Activated T-cell treated with anti-CD3 and anti-CD28 coated beads for 1 hour (primary cell): ENCODE measurements around the gene CSTF1.

Experiments
- DNase-seq: peaks from one replicate; pipeline ENCODE4 v3.0.0-alpha.2; 2020; ENCODE audit warnings: low read depth

The CSTF1 gene

DNA sequence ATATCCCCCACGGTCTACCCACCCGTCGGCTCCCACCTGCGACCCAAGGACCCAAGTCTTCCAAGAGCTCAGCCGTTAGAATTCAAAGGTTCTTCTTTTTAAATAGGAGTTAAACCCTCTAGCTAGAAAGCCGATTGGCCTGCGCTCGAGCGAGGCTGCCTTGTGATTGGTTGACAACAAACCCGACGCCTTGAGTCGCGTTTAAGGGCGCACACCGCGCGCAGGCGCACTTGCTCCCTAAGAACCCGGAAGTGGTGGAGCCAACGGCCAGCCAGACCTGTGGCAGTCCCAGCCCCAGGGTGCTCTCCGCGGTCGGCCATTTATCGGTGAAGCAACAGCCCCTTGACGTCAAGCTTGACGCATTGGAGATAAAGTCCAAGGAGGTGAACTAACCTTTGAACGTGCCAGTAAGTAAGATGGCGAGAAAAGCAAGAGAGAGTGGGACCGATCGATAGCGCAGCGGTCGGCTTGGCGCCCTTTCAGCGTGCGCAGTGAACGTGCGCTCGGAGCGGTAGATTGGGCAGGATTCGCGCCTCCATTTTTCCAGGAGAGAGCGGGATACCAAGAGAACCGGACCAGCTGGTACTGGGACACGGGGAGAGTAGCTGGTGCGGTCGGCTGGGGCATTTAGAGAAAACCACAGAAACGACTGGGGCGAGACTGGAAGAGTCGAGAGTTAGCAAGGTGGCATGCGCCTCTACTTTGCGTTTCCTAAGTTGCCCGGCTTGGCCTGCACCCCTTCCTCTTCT is at the start of gene CSTF1, which contains the start of gene AURKA:
Gene CSTF1 (plus strand): TSS at position 514 of the 749 bp plus-strand sequence. CDS start 2,908 bp downstream, outside the sequence.
Gene AURKA (minus strand): TSS at position 84 of the 749 bp plus-strand sequence. CDS start 4,018 bp downstream, outside the sequence.
- DNase-seq: peak; percentile 99

DNA sequence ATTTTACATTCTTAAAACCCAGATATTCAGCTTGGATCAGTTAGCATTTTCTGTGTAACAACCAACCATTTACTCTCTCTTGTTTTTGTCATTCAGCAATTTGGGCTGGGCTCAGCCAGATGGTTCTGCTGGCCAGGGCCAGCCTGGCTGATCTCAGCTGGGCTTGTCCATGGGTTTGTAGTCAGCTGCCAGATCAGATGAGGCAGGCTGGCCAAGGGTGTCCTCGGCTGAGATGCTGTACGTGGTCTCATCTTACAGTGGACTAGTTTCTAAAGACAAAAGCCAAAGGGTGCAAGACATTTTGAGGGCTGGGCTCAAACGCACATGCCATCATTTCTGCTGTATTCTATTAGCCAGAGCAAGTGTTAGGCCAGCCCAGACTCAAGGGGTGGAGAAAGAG is 49.7 kb upstream of the CSTF1 start:
- no peak for DNase-seq

DNA sequence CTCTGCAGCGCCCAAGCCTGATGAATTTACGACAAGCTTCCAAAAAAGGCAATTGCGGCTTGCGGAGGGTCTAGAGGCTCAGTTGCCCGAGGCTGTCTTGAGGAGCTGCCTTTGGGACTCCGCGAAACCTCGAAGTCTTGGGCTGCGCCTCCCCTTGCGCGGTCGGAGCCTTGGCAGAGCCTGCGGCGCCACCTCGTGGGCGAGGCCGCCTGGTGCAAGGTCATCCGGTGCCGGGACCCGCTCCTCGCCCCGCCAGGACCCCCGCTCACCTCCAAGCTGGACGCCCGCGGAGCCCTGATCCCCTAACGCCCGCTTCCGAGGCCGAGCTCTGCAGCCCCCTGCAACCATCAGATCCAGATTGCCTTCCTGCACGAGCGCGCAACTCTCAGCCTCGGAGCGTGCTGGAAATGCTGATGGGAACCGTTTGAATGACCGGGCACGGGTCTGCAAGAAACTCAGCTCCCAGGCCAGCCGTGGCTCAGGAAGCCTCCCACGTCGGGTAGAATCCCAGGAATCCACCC is 48.5 kb upstream of the CSTF1 start:
- DNase-seq: peak; percentile 8

DNA sequence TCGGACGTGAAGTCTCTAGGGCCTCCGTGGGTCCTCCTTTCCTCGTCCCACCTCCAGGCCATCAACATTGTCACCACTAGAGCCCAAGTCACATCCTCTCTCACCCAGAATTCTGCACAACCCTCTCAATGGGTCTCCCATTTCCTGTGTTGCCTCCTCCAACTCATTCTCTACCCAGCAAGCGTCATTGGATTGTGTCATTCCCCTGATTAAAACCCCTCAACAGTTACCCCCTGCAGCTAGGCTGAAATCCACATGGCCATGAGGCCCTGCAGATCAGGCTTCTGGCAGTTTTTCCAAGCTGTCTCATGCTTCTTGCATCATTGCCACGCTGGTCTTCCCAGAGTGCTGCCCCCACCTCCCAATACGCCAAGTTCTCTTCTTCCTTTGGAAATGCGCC is 46.5 kb upstream of the CSTF1 start:
- no peak for DNase-seq

DNA sequence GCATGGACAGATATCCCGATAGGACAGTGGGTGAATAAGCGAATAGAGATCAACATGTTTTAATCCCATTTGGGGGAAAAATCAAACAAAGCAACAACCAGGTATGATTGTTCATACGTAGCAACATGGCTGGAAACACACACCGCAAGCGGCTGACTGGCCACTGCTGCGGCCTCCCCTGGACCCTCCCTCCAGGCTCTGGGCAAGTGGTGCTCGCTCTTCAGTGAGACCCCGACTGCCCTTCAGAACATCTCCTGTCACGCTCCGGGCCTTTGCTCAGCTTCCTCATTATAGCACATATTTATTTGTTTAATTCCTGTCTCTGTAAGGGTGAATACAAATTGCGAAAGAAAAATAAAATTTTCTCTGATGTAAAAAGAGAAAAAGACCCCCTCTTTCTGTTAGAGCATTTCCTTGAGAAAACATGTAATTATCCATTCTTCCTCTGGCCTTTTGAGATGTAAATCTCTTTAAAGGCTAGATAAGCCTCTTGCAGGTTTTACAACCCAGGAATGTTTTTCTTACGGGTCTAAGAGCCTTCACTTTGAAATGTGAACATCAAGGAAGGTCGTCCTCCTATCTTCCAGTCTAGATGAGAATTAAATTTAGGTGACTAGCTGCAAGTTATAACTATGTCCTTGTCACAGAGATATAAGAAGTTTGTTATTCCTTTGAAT is 44.7 kb upstream of the CSTF1 start:
- no peak for DNase-seq

DNA sequence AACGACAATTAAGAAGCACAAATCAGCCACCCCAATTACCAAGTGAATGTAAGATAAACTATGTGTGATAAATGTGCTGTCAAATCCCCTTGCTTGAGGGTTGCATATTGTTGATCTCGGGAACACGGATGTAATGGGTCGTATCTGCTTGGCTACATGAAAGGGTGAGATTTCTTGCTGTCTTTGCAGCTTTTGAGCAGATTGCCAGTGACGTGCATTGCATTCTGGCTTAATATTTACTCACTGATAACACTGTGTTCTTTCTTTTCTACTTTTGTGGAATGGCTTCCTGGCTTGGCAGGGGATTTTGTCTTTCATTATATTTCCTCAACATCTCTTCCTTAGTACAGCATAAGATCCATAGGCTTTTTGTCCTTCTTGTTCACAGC is 44.1 kb upstream of the CSTF1 start:
- DNase-seq: no peak

DNA sequence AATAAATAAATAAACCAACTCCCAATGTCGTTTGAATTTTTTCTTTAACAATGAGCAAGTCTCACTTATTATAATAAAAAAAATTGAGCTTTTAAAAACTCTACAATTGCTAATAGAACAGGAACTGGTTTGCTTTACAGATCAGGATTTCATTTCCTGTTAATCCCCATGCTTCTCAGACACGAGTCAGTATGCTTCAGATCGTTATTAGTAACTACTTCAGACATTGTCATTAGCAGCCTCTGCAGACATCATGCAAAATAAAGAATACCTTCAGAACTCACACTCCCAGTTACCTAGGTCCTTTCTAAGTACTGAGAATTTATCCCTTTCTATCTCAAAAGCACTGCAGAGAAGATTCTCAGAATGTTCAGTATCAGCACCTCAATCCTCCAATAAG is 43.7 kb upstream of the CSTF1 start:
- no peak for DNase-seq

DNA sequence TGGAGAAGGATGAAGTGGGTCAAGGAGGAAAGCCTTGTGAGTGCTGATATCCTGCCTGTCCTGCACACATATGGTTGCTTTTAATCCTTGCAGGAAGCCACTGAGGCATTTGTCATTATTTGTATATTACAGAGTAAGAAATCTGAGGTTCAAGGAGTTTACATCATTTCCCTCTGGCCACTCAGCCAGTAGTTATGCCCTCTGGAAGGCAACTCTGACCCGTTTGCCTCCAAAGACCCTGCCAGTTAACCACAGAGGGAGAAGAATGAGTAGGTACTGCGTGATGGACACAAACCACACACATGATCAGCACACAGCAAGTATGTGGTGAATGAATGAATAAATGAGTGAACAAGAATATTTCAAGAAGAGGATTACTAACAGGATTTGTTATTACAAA is 41.6 kb upstream of the CSTF1 start:
- DNase-seq: no peak

DNA sequence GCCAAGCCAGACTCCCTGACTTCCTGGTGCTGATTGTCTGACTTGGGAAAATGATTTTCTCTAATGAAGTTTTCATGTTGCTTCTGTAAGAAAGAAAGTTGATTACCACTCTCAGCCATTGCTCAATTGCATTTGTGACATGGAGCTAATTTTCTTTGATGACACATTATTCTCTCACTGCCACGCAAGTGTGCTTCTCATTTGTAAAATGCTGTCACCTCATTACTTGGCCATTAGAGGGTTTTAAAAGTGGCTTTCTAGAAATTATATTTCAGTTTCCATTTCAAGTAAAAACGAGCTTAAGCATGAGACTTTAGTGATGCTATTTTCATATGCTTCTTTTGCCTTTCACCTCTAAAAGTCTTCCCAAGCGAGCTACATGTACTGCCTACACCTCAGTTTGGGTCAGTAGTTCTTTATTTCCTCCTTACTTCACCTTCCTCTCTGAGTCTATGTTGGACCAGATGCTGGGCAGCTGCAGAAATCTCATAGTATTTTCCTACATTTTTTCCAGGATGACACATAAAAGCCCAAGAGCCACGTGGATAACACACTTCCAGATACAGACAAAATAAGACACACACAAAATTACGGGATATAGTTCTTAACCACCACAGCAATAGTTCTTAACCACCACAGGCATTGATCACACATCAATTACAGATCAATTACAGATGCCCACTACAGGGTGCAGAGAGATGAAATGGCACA is 39.9 kb upstream of the CSTF1 start:
- DNase-seq: no peak

DNA sequence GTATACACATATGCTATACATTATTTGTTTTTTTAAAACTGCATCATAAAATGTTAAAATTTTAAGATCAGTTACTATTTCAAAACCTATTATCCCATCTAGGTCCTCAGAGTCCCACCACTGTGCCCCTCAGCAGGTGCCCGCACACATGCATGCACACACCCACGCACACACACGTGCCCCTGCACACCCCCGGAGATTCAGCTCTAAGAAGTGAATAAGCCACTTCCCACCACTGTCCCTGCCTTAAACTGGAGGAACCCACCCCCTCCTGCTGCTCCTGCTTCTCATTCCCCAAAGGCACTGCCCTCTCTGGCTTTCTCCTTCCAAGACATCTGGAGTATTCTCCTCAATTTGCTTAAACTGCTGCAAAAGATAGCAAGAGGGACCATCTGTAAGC is 39.1 kb upstream of the CSTF1 start:
- DNase-seq: no peak

DNA sequence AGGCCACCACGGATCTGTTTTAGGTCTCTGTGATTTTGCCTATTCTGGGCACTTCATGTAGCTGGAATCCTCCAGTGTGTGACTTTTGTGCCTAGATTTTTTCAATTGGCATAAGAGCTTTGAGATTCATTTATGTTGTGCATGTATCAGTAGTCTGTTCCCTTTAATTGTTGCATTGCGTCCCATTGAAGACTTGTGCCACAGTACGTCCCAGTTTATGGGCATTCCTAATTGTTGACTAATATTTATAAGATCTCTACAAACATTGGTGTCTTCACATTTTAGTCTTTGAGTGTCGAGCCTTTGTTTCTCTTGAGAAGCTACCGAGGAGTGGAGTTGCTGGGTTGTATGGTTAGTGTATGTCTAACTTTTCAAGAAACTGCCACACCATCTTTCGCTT is 34.4 kb upstream of the CSTF1 start:
- no peak for DNase-seq

DNA sequence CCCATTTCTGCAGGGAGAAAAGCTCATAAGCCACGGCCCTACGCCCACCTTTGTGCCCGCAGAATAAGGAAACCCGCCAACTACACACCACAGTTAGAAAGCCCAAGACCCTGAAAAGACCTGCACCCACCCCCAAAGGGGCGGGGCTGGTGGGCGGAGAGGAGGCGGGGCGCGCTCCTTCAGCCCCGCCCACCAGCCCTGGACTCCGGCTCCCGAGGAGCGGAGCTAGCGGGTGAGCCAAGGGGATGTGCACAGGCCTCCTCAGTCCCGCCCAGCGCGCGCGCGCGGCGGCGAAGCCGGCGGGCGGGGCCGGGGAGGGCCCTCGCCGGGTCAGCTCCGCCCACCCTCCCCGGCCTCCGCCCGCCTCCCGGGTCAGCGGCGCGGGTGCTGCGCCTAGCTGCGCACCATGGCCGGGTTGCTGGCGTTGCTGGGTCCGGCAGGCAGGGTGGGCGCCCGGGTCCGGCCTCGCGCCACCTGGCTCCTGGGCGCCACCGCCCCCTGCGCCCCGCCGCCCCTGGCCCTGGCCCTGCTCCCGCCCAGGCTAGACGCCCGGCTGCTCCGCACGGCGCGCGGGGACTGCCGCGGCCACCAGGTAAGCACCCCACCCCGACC is 33.7 kb upstream of the CSTF1 start, which contains the start of gene FAM210B:
Gene FAM210B (plus strand): TSS at position 375 of the 612 bp plus-strand sequence. CDS start 32 bp downstream, at position 407.
- peak; percentile 71 for DNase-seq

DNA sequence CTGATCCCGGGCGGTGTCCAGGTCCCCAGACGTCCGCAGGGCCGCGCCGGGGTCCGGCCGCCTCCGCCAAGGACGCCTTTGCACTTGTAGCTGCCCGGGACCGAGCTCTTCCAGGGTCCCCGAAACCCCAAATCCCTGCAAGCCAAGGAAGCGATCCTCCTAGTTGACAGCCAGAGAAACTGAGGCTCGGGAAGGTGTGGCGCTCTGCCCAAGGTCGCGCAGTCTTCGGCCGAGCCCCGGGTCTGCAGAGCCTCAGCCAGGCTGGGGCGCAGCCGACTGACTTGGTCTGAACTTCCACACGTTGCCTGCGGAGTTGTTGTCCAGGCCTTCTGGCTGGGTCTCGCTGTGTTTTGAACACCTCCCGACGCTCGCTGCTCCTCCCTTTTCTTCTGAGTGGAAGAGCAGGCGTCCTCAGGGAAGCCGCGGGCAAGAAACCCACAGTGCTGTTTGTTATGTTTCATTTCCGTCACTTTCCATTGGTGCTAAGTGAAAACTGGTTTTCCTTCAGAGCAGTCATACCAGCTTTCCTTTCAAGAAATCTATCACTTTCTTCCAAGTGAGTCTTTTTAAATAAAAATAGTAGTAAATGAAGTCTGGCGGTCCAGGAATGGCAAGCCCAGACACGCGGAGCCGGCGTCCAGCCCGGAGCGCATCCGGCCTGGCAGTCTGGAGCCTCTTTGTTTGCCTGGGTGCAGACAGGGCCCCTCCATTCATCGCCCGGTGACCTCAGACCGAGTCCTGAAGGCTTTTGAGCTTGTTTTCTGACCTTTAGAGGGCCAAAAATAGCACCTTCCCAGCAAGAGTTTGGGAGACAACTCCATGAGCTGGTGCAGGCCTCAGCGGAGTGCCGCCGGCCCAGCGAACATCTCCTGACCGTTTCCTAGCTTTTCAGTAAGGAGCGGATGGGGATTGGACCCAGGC is 33.0 kb upstream of the CSTF1 start:
- peak; percentile 7 for DNase-seq

DNA sequence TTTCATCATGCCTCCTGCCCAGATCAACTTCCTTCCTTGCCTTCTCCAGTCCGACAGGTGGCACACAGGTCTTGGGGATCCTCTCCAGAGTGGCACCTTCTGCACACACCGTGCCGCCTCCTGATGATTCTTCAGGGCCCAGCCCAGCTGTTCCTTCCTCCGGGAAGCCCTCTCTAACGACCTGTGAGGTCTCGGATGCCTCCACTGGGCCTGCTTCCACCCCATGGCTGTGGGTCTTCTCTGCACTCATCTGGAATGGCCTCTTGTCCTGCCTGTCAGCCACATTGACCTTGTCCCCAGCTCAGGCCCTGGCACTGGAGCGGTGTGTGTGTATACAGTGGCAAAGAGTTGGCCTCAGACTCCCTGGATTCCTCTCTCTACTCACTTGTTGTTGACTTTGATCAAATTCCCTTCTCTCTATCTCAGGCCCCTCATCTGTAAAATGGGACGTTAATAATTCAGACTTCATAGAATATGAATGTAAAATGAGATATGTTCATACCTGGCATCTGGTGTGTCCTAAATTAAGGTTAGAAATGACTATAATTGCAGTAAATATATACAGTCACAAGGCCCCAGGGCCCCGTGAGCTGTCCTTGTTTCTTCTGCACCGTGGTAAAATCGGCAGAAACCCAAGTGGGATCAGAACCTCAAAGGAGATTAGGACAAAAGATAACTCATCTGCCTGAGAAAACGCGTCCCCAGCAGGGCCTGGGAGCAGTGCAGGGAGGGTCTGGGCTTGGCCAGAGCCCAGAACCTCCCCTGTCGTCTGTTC is 32.1 kb upstream of the CSTF1 start:
- DNase-seq: no peak

DNA sequence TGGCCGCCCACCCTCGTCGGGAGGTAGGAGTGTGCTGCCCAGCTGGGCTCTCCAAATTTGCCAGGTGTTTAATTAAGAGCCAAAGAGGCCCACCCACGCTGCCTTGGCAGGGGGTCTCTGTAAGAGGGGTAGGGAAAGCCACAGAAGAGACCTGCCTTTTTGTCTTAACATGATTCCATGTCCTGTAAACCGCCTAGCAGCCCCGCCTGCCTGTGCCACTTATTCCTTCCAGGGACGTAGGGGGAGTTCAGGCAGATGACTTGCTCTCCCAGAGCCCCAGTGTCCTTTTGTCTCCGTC is 31.6 kb upstream of the CSTF1 start:
- no peak for DNase-seq

DNA sequence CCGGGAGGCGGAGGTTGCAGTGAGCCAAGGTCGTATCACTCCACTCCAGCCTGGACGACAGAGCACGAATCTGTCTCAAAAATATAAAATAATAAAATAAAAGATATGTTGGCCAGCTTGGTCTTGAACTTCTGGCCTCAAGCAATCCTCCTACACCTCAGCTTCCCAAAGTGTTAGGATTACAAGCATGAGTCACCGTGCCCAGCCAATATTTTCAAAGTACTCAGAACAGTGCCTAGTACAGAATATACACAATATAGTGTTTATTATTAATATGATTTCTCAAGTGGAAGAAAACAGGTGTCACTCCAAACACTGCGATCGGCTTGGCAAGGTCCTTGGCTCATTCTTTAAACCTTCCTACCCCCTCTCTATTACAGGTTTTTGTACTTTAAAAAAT is 30.5 kb upstream of the CSTF1 start:
- no peak for DNase-seq

DNA sequence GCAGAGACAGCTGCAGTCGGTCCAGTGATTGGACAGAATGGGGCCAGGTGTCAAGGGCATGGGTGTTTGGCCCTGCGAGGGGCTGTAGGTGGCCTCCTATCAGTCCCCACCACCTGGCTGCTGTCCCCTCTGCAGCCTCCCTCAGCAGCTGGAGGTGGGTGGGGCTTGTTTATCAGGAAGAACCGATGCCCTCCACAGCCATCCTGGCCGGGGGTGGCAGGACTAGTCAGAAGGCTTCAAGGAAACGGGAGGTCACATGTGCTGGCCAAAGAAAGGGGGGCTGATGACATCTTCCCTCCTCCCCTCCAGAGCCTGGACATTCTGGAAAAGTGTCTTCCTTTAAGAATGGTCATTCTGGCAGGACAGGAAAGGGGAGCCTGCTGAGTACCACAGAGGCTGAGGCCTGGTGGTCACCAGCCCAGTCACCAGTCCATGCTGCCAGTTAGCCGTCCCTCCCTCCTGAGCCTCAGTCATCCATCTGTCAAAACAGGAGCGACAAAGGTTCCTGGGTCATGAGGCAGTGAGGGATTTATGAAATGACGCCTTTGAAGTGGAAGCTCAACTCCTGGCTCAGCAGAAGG is 29.5 kb upstream of the CSTF1 start:
- DNase-seq: no peak

DNA sequence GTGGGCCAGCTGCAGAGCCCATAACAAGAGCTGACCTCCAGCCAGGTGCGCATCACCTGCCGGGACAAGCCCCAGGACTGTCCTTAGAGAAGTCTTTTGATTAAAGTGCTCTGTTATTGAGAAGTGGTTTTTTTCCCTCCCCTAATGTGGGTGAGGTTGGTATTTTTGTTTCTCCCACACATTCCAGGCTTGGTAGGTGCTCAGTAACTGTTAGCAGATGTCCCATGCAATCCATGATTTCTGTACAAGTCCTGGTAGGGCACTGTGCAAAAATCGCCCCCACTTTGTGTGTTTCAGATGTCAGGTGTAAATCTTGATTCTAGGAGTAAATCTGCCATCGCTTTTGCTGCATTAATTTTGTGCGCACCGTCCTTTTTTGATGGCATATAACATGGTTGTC is 29.0 kb upstream of the CSTF1 start:
- no peak for DNase-seq

DNA sequence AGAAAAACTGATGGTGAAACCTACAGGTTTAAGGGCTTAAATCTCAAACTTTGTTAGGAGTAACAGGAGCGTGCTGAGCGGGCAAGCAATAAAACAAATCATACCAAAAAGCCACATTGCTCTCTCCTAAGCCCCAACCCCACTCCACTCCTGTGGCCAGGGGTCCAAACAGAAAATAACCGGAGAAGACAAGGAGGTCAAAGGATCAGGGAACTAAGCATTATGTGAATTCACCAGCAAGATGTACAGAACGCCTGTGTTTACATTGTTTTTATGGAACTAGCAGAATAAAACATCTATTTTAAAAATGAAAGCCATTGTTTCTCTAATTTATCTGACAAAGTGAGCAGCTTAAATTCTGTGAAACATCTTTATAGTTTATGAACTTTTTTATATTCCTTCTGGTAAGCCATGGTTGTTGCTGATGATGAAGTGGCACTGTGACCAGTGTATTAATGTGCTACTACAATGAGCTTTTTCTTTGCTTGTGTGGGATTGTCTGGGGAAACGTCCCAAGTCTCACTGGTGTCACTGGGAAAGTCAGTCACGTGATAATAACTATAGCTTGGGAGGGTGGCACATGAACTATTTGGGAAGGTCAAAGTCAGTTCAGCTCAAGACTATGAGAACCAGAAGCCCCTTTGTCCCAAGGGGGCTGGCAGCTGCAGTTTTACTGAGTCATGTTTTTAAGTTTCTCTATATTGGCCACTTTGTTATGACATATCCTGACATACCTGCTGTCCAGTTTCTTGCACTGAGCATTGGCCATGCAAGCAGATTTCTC is 23.9 kb upstream of the CSTF1 start:
- no peak for DNase-seq
